Measurements from ENCODE around the gene CYP20A1.

- TF ChIP-seq EZH2phosphoT487 (IDR thresholded peaks at IDR 0.05; ENCODE audit: insufficient read depth, low read depth) (no peak), EZH2 (IDR thresholded peaks at IDR 0.05; ENCODE audit: insufficient read depth, poor library complexity, severe bottlenecking) (no peak)
Observed at GRCh38 chr2:203225423-203226039, 13.3 kb upstream of the CYP20A1 start.

Data from GM23248 (cell line).